HG02943 (cell line): ENCODE data around the gene COX14.
"Not testable (repeated sequence)": the region's sequence is repeated elsewhere in the genome, so short reads cannot be mapped to it uniquely, and the experiment has no call there.

Experiments used
- ATAC-seq: cut with Tn5 transposase; IDR thresholded peaks from one replicate; pipeline ENCODE4 v1.9.1; 2021; ENCODE audit warnings: mild to moderate bottlenecking, low read depth, moderate library complexity; ENCODE audit not compliant: unreplicated experiment

COX14 gene

DNA sequence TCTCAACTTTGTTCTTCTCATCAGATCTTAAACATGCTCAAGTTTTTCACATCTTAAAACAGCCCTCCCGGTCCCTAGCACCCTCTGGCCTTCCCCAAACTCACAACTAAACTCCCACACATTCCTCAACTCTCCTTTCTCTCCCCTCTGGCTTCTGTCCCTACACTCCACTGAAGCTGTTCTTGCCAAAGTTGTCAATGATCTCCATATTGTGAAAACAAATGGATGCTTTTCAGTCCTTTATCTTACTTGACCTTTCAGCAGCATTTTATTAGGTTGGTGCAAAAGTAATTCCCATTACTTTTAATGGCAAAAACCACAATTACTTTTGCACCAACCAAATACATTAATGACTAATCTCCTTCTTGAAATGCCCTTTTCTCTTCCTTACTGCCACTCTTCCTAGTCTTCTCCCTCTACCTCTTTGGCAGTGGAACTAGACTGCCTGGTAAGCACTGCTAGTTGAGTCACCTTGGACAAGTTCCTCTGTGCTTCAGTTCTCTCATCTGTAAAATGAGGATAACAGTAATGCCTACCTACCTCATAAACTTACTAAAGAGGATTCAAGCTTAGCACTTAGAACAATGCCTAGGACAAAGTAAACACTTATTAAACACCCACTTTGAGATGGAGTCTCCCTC lies 39.1 kb downstream of the COX14 start:
- ATAC-seq, result no peak

DNA sequence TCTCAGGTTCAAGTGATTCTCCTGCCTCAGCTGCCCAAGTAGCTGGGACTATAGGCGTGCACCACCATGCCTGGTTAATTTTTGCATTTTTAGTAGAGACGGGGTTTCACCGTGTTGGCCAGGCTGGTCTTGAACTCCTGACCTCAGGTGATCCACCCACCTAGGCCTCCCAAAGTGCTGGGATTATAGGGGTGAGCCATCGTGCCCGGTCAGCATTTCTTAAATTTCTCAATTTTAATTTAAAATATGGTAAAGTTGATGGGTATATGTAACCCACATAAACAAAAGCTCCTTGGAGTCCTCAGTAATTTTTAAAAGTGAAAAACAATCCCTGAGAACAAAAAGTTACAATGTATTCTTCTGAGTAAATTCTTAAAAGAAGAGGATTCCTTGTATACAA lies 42.9 kb downstream of the COX14 start:
- not testable (repeated sequence) for ATAC-seq

GRCh38 chr12:50156641-50157040 lies 44.6 kb downstream of the COX14 start:
- no peak for ATAC-seq

DNA sequence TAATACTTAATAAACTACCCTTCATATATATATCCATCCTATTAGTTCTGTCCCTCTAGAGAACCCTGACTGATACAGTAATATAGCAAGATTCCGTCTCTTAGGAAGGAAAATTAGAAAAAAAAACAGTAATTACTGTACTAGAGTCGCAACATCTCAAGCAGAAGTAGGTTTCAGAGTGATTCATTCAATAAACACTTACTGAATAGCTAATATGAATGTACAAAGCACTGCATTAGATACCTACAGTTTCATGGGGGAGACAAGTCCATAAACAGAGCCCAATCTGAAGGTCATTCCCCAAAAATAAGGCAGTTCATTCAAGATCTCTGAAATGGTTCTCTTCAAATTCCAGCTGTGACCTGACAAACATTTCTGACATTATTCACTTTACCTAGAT lies 45.2 kb downstream of the COX14 start:
- no peak for ATAC-seq

DNA sequence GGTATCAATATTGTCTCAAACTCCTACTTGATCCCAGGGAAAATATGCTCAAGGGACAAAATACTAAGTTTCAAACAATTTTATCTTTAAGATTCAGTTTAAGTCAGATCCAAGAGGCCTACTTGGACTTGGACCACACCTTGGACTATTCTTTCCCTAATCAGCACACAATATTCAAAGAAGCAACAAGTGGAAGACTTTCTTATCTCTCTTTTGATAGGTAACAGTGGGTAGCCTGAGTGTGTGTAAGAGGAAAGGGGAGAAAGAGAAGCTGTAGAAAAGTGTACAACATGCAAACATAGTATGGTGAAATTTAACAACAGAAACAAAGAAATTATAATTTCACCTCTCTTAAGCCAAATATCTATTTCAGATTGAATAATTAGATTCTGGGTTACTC lies 48.6 kb downstream of the COX14 start:
- ATAC-seq, result no peak

DNA sequence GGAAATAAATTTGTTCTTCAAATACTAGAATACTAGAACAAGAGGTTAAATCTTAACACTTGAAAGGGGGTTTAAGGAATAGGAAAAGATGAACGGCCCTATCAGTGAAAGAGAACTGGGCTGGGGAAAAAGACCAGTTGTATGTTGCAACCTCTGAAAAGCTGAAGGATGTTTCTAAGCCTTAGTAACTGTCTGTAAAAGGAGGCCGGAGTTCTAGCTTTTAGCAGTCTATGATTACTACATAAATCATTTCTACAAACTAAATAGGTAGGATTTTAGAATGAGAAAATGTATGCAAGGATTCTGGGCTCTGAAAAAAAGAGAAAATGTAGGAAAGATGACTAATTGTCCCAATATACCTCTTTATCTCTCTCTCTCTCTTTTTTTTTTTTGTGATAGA lies 50.2 kb downstream of the COX14 start:
- no peak for ATAC-seq

- no peak for ATAC-seq
Measured at GRCh38 chr12:50164963-50165362, 52.9 kb downstream of the COX14 start.

DNA sequence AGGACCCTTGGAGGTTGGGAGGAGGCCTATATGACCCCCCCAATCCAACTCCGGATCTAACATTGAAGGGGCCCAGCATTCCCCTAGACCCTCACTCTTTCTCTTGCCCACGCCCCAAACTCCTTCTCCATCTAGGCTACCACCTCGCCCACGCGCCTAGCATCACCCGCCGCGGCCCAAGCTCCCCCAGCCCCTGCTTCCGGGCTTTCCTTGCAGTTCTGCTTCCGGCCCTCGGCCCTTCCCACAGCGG lies 54.7 kb downstream of the COX14 start:
- peak; percentile 2 for ATAC-seq

- peak; percentile 97 for ATAC-seq
Measured at GRCh38 chr12:50167049-50167828, 55.2 kb downstream of the COX14 start, which contains the start of gene CERS5. CERS5 (minus strand) TSS chr12:50167369; CDS start chr12:50167297, 72 bp downstream.
